Fibroblast of lung (primary cell): ENCODE measurements around the gene SORCS2.

Experiments
- CTCF ChIP-seq, 2 donors: IDR thresholded peaks in 1 of 2; conservative IDR thresholded peaks in 1 of 2; 1 replicate in 1 of 2; 2 replicates in 1 of 2; pipeline ENCODE4 v1.5.1; 2011 to 2012; ENCODE audit warnings: low read length in 2 of 2, control low read depth in 1 of 2, inconsistent platforms in 1 of 2, low read depth in 1 of 2, mild to moderate bottlenecking in 1 of 2
- EZH2 ChIP-seq: IDR thresholded peaks from 2 replicates; pipeline ENCODE4 v1.5.1; 2012; ENCODE audit warnings: low read length, control low read depth, mild to moderate bottlenecking; ENCODE audit errors: missing control alignments

DNA sequence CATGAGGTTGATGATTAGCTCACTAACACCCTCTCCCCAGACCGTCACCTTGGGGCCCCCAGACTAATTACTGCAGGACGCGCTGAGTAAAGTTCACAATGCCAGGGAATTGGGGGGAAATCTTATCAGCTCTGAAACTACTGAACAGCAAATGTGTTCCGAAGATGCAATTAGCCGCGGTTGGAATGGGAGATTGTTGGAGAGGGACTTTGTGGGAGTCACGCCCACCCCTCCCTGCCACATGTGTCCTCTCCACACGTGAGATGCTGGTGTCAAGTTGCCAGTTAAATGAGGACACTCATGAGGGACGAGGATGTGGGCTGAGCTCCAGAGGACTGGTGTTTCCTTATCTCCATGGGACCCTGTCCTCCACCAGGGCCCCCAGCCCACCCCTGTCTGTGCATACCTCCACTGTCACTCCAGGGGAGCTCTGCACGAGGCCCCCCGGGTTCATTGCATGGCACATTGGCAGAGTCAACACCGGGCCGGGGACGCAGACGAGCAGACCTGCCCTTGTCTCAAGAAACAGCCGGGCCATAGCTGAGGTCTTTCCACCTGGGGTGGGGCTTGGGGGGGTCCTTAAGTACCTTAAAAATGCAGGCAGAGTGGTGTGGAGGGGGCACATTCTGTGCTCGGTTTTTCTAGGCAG, 417.8 kb downstream of the SORCS2 start:
- TF ChIP-seq CTCF (conservative IDR thresholded peaks at IDR 0.05 in 1 of 2, IDR thresholded peaks at IDR 0.05 in 1 of 2; ENCODE audit: low read depth in 1 of 2, low read length in 2 of 2) (no peak), EZH2 (no peak)
